GM18951 (cell line): Measurements from ENCODE around the gene MEF2A.

ENCODE experiments used
- POLR2A ChIP-seq: IDR thresholded peaks from 4 replicates; pipeline ENCODE4 v1.6.1; 2011; ENCODE audit warnings: mild to moderate bottlenecking; ENCODE audit not compliant: insufficient read length, insufficient read depth; ENCODE audit errors: extremely low read depth
- in situ Hi-C: fragments of 300-500 bp; cut with MboI; formaldehyde crosslinking; loops from one replicate; pipeline ENCODE4 v1.12.0; 2022; ENCODE audit warnings: low sequenced_read_pairs, mixed read lengths, inconsistent platforms; ENCODE audit not compliant: unreplicated experiment

The MEF2A gene

GRCh38 chr15:99703603-99704443, 138.0 kb downstream of the MEF2A start:
- in situ Hi-C loops, result loop anchor here (10.0 kb wide), 1 partner anchor 419 kb away; no protein-coding TSS in a partner anchor
- TF ChIP-seq POLR2A, result no peak

GRCh38 chr15:99704444-99704838, 138.7 kb downstream of the MEF2A start:
- no peak for TF ChIP-seq POLR2A
- in situ Hi-C loops, result loop anchor here (10.0 kb wide), 1 partner anchor 420 kb away; no protein-coding TSS in a partner anchor

GRCh38 chr15:99706557-99707303, 140.9 kb downstream of the MEF2A start:
- in situ Hi-C loops, result loop anchor here (10.0 kb wide), 1 partner anchor 422 kb away; no protein-coding TSS in a partner anchor
- TF ChIP-seq POLR2A, result no peak

GRCh38 chr15:99707473-99708270, 141.9 kb downstream of the MEF2A start:
- in situ Hi-C loops, result loop anchor here (10.0 kb wide), 1 partner anchor 423 kb away; no protein-coding TSS in a partner anchor
- no peak for TF ChIP-seq POLR2A

- in situ Hi-C loops, result loop anchor here (10.0 kb wide), 1 partner anchor 424 kb away; no protein-coding TSS in a partner anchor
- TF ChIP-seq POLR2A, result no peak
Observed at GRCh38 chr15:99708563-99708962, 142.8 kb downstream of the MEF2A start.

GRCh38 chr15:99709243-99709986, 143.6 kb downstream of the MEF2A start:
- in situ Hi-C loops, result loop anchor here (10.0 kb wide), 1 partner anchor 425 kb away; no protein-coding TSS in a partner anchor

GRCh38 chr15:99711625-99712024, 145.8 kb downstream of the MEF2A start:
- in situ Hi-C loops, result no loop called here
- TF ChIP-seq POLR2A, result no peak

More at GRCh38 chr15:99709243-99709986, 143.6 kb downstream of the MEF2A start:
- TF ChIP-seq POLR2A, result no peak

GRCh38 chr15:99712415-99712814, 146.6 kb downstream of the MEF2A start:
- no peak for TF ChIP-seq POLR2A
- in situ Hi-C loops, result no loop called here

- in situ Hi-C loops, result no loop called here
- TF ChIP-seq POLR2A, result no peak
Observed at GRCh38 chr15:99716540-99717095, 150.8 kb downstream of the MEF2A start.

GRCh38 chr15:99717161-99718009, 151.6 kb downstream of the MEF2A start:
- TF ChIP-seq POLR2A, result peak; percentile 5
- in situ Hi-C loops, result no loop called here

- in situ Hi-C loops, result no loop called here
- TF ChIP-seq POLR2A, result no peak
Observed at GRCh38 chr15:99718421-99718820, 152.6 kb downstream of the MEF2A start.

GRCh38 chr15:99719096-99719541, 153.3 kb downstream of the MEF2A start:
- TF ChIP-seq POLR2A, result no peak
- in situ Hi-C loops, result no loop called here
